GM23248 (cell line): ENCODE data around the gene IPO4. TPM values are rescaled to one million over a fixed set of nuclear protein-coding genes. Genes with fewer than 3 reads are reported as not detected.
"Not testable (repeated sequence)": the region's sequence is repeated elsewhere in the genome, so short reads cannot be mapped to it uniquely, and the experiment has no call there.

Experiments
- DNase-seq: peaks from one replicate; pipeline ENCODE4 v3.0.0-alpha.2; 2015
- H2AFZ ChIP-seq: fragments of 200-600 bp; sonication (generic); 2 replicates; pipeline ENCODE4 v1.6.1; 2016; ENCODE audit warnings: antibody characterized with exemption
- H3F3A ChIP-seq: fragments of 200-600 bp; sonication (generic); 2 replicates; pipeline ENCODE4 v1.6.1; 2016; ENCODE audit warnings: mild to moderate bottlenecking, antibody characterized with exemption, mixed run types; ENCODE audit not compliant: insufficient read depth
- H3K27ac ChIP-seq: fragments of 200-600 bp; sonication (generic); 2 replicates; pipeline ENCODE4 v1.5.1; 2016; ENCODE audit warnings: mild to moderate bottlenecking
- H3K27me3 ChIP-seq: fragments of 200-600 bp; sonication (generic); replicated peaks from 2 replicates; pipeline ENCODE4 v1.6.1; 2016; ENCODE audit warnings: mild to moderate bottlenecking; ENCODE audit not compliant: insufficient read depth
- H3K36me3 ChIP-seq: fragments of 200-600 bp; sonication (generic); 2 replicates; pipeline ENCODE4 v1.6.1; 2016; ENCODE audit warnings: low read depth, mild to moderate bottlenecking
- H3K4me1 ChIP-seq: fragments of 200-600 bp; sonication (generic); 2 replicates; pipeline ENCODE4 v1.6.1; 2016; ENCODE audit warnings: mild to moderate bottlenecking; ENCODE audit not compliant: insufficient read depth
- H3K4me2 ChIP-seq: fragments of 200-600 bp; sonication (generic); one replicate; pipeline ENCODE4 v1.6.1; 2016; ENCODE audit warnings: mild to moderate bottlenecking; ENCODE audit not compliant: unreplicated experiment
- H3K4me3 ChIP-seq: fragments of 200-600 bp; sonication (generic); 2 replicates; pipeline ENCODE4 v1.5.1; 2016; ENCODE audit warnings: mild to moderate bottlenecking
- H3K79me2 ChIP-seq: fragments of 200-600 bp; sonication (generic); 2 replicates; pipeline ENCODE4 v1.6.1; 2016; ENCODE audit warnings: mild to moderate bottlenecking; ENCODE audit not compliant: insufficient read depth
- H3K9ac ChIP-seq: fragments of 200-600 bp; sonication (generic); 2 replicates; pipeline ENCODE4 v1.6.1; 2016; ENCODE audit warnings: mild to moderate bottlenecking
- H3K9me2 ChIP-seq: fragments of 200-600 bp; sonication (generic); 2 replicates; pipeline ENCODE4 v1.6.1; 2016; ENCODE audit warnings: mixed run types, mild to moderate bottlenecking, moderate library complexity; ENCODE audit not compliant: insufficient read depth
- H3K9me3 ChIP-seq: fragments of 200-600 bp; sonication (generic); one replicate; pipeline ENCODE4 v1.6.1; 2017; ENCODE audit warnings: low read depth
- H4K20me1 ChIP-seq: fragments of 200-600 bp; sonication (generic); 2 replicates; pipeline ENCODE4 v1.6.0; 2016; ENCODE audit not compliant: insufficient read depth
- EZH2 ChIP-seq: fragments of 200-600 bp; sonication (generic); IDR thresholded peaks from 2 replicates; pipeline ENCODE4 v1.6.1; 2018; ENCODE audit warnings: antibody characterized with exemption, mild to moderate bottlenecking; ENCODE audit not compliant: insufficient read depth, poor library complexity, severe bottlenecking
- EZH2phosphoT487 ChIP-seq: fragments of 200-600 bp; sonication (generic); IDR thresholded peaks from 2 replicates; pipeline ENCODE4 v1.6.1; 2018; ENCODE audit warnings: antibody characterized with exemption, moderate library complexity, mild to moderate bottlenecking, low read depth; ENCODE audit not compliant: insufficient read depth
- WGBS, 2 experiments: methylation state at CpG; one replicate each; pipeline ENCODE4 v1.1.6; 2015 to 2017; ENCODE audit warnings: low lambda C conversion rate in 2 of 2, low coverage in 1 of 2; ENCODE audit errors: missing lambda C conversion rate in 2 of 2; 5-methylcytosine and 5-hydroxymethylcytosine counted together
- in situ Hi-C: fragments of 300-500 bp; cut with MboI; formaldehyde crosslinking; loops from 2 replicates; pipeline ENCODE4 v1.15.0; 2020
- polyA plus RNA-seq: library from polyadenylated mRNA; unstranded; fragments of >200 nt; fragmentation: Nextera tagmentation; extraction: Ambion mirVana; gene quantifications from 2 replicates; pipeline ENCODE4 v1.2.1, GENCODE V29; 2016
- total RNA-seq: library from RNA; depleted of rRNA; stranded (reverse); fragments of >200 nt; shearing (Covaris generic); gene quantifications from 2 replicates; pipeline ENCODE4 v1.2.3, GENCODE V29; 2014

The IPO4 gene
- total and polyA plus RNA-seq, 2 experiments from 2014 or later = 33.6 to 58.3 TPM

DNA sequence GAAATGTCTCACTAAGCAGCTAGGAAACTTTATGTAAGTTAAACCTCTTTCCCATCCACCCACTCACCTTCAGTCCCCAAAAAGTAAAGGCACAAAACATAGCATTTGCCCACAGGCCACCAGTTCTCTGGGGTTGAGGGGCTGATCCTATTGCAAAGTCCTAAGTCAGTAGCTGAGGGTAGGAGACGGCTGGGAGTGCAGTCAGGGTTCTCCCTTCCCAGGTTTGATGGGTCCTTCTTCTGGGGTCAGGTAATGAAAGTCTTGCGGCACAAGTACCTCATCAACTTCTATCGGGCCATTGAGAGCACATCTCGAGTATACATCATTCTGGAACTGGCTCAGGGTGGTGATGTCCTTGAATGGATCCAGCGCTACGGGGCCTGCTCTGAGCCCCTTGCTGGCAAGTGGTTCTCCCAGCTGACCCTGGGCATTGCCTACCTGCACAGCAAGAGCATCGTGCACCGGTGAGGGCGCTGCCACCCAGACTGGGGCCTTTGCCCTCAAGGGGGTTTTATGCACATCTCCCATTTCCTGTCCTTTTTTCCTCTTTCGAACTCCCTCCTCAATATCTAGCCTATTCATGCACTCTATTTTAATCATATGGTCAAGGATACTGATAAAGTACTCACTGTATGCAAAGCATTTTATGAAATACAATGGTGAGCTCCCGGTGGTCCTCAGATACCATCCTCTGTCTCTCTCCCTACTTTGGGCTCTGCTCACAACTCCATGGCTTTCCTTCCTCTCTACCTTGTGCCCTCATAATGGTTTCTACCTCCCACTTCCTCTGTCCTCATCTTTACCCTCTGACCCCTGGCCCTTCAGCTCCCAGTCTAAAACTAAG is 17.9 kb upstream of the IPO4 start:
- 95% methylated on average over 11 of the region's 11 CpGs for WGBS, 2 experiments
- no peaks in the 10 kb centered on the region for H3K27me3 ChIP-seq
- no peak for TF ChIP-seq EZH2
- TF ChIP-seq EZH2phosphoT487 = no peak
- no peak overlapping the region for H3K27ac ChIP-seq
- no peak overlapping the region for H3K4me3 ChIP-seq
- H3K9ac ChIP-seq = no peak overlapping the region
- no peak overlapping the region for H3K4me2 ChIP-seq
- peaks cover 10% of the 10 kb centered on the region; the same call in 1 of the 2 replicates for H3K36me3 ChIP-seq
- peaks cover 14% of the 10 kb centered on the region for H3K79me2 ChIP-seq
- H4K20me1 ChIP-seq = no peaks in the 10 kb centered on the region
- H3F3A ChIP-seq = no peaks in the 10 kb centered on the region
- H2AFZ ChIP-seq = no peak overlapping the region
- H3K9me2 ChIP-seq = no peaks in the 10 kb centered on the region
- DNase-seq = no peak
- H3K9me3 ChIP-seq = no peaks in the 10 kb centered on the region
- H3K4me1 ChIP-seq = no peaks in the 10 kb centered on the region
- in situ Hi-C loops = no loop called here

DNA sequence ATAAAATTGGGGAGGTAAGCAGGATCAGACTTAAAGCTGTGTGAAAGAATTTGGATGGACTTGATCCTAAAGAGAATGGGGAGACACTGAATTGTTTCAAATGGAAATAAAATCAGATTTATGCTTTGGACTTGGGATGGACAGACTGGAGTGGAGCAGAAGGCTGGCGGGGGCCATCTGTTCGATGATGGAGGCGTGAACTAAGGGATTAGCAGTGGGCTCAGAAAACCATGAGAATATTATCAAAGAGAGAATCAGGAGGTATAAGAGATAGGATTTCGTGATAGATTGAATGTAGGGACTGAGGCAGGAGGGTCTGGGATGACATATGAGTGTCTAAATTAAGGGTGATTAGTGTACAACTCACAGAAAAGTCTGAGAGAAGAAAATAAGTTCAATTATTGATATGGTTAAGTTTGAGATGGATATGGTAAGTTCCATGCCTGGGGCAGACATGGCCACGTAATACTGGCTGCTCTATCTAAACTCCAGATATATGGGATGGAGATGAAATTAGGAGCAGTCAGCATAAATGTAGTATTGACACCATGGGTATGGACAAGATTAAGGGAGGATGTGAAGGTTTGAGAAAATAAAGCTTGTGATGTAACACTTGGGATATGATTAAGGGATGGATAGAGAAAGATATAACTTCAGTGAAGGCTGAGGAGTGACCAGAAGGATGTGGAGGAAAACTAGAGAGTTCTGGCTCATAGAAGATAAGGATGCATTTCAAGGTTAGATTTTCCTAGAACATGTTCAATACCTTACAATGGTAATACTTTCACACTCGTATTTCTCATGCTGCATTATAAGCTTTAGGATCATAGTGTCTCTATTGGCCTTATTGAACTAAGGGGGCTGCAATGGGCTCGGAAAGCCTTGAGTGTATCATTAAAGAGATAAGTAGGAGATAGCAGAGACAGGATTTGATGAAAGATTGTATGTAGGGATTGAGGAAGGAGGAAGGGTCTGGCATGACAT is 15.8 kb upstream of the IPO4 start:
- Histone ChIP-seq H3K4me3 (no peak overlapping the region), H3K9ac (no peak overlapping the region), H3K4me1 (no peaks in the 10 kb centered on the region), H3K4me2 (no peak overlapping the region), H3K27me3 (no peaks in the 10 kb centered on the region), H3K79me2 (peaks cover 22% of the 10 kb centered on the region), H3K9me3 (no peaks in the 10 kb centered on the region), H3K27ac (no peak overlapping the region), H2AFZ (no peak overlapping the region), H3K9me2 (no peaks in the 10 kb centered on the region), H3K36me3 (peaks cover 4% of the 10 kb centered on the region; the same call in 1 of the 2 replicates), H3F3A (no peaks in the 10 kb centered on the region), H4K20me1 (no peaks in the 10 kb centered on the region)
- WGBS, 2 experiments = 95 to 97% methylated on average over 7 of the region's 7 CpGs
- no peak for TF ChIP-seq EZH2phosphoT487
- TF ChIP-seq EZH2 = no peak
- in situ Hi-C loops = no loop called here
- DNase-seq = no peak

DNA sequence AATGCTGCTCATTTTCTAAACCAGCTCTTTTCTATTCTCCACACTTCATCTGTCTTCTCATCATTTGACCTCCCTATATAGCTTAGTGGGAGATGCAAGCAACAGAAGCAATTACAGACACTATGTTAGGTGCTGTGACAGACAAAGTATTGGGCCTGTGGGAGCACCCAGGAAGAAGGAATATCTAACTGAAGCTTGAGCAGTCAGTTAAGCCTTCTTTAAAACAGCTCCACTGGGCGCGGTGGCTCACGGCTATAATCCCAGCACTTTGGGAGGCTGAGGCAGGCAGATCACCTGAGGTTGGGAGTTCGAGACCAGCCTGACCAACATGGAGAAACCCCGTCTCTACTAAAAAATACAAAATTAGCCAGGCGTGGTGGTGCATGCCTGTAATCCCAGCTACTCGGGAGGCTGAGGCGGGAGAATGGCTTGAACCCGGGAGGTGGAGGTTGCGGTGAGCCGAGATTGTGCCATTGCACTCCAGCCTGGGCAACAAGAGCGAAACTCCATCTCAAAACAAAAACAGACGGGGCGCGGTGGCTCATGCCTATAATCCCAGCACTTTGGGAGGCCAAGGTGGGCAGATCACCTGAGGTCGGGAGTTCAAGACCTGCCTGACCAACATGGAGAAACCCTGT is 14.8 kb upstream of the IPO4 start:
- not testable (repeated sequence) for DNase-seq

DNA sequence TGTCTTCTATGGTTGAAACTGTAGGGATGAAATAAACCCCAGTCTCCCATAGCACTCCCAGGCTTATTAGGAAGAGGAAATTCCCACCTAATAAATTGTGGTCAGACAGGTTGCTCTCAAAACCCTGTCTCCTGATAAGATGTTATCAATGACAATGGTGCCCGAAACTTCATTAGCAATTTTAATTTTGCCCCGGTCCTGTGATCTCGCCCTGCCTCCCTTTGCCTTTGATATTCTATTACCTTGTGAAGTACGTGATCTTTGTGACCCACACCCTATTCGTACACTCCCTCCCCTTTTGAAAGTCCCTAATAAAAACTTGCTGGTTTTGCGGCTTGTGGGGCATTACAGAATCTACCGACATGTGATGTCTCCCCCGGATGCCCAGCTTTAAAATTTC is 13.9 kb upstream of the IPO4 start:
- in situ Hi-C loops, DNase-seq: not testable (repeated sequence)
- WGBS, 2 experiments = 74 to 84% methylated on average over 8 of the region's 8 CpGs

More for the DNA sequence above, 14.8 kb upstream of the IPO4 start:
- H3F3A ChIP-seq, H3K9ac ChIP-seq, H4K20me1 ChIP-seq, H3K27ac ChIP-seq, H3K27me3 ChIP-seq, H3K4me1 ChIP-seq, H3K4me2 ChIP-seq, H3K9me3 ChIP-seq, H3K36me3 ChIP-seq, H3K9me2 ChIP-seq, in situ Hi-C loops, H2AFZ ChIP-seq, H3K4me3 ChIP-seq: not testable (repeated sequence)
- H3K79me2 ChIP-seq = peaks cover 31% of the 10 kb centered on the region
- WGBS, 2 experiments = 93 to 96% methylated on average over 15 to 16 of the region's 16 CpGs

More for the DNA sequence above, 13.9 kb upstream of the IPO4 start:
- H3K9me3 ChIP-seq, H3K4me3 ChIP-seq, H3K36me3 ChIP-seq, H3K27me3 ChIP-seq, H3F3A ChIP-seq, H3K4me2 ChIP-seq, H3K4me1 ChIP-seq, H3K9ac ChIP-seq, H4K20me1 ChIP-seq, H2AFZ ChIP-seq, H3K9me2 ChIP-seq, H3K27ac ChIP-seq: not testable (repeated sequence)
- H3K79me2 ChIP-seq = peaks cover 38% of the 10 kb centered on the region
